ENCODE results near the gene MAPKAP1. TPM values are rescaled to one million over a fixed set of nuclear protein-coding genes. Genes with fewer than 3 reads are reported as not detected.

Gene MAPKAP1
- total RNA-seq, 6 donors from 2014 or later = 60.8 to 84.0 (median 71.5) TPM

DNA sequence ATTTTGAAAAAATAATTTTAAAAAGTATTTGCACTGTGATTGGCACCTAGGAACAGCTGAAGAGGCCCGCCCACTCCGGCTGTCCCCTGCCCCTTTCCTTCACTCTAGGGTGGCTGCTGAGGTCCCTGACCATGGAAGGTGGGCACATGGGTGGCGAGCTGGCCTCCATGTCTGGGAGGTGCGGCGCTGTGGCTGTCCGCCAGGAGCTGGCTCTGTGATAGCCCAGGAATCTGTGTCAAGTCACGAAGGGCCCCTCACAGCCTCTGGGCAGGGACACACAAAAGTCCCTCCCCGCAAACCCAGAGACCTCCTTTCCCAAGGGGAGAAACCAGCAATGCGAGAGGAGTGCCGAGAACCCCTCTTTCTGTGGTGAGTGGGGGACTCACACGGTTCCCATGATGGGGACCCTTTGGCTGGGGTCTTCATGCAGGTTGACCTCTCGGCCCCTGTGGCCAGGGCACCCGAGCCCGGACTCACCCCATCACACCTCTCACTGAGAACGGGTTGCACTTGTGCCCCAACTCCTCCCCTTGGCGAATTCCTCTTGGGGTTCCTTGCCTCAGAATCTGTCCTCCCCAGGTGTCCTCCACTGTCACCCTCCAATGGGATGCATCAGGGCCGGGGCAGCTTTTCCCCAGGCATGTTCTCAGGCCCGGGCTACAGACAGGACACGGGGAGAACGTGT lies 277.4 kb downstream of the MAPKAP1 start:
- 93 to 97% methylated on average over 12 to 19 of the region's 20 CpGs for WGBS, 2 donors
- Histone ChIP-seq H3K4me1 (no peaks in the 10 kb centered on the region), H3K4me3 (no peak overlapping the region), H3K9me3 (no peaks in the 10 kb centered on the region), H3K27ac (no peak overlapping the region), H3K27me3 (no peaks in the 10 kb centered on the region), H3K36me3 (no peaks in the 10 kb centered on the region)
- ATAC-seq (ENCODE audit: low FRiP score in 2 of 2) (no peak), DNase-seq (no peak)
- TF ChIP-seq, protein P1, sequence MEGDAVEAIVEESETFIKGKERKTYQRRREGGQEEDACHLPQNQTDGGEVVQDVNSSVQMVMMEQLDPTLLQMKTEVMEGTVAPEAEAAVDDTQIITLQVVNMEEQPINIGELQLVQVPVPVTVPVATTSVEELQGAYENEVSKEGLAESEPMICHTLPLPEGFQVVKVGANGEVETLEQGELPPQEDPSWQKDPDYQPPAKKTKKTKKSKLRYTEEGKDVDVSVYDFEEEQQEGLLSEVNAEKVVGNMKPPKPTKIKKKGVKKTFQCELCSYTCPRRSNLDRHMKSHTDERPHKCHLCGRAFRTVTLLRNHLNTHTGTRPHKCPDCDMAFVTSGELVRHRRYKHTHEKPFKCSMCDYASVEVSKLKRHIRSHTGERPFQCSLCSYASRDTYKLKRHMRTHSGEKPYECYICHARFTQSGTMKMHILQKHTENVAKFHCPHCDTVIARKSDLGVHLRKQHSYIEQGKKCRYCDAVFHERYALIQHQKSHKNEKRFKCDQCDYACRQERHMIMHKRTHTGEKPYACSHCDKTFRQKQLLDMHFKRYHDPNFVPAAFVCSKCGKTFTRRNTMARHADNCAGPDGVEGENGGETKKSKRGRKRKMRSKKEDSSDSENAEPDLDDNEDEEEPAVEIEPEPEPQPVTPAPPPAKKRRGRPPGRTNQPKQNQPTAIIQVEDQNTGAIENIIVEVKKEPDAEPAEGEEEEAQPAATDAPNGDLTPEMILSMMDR (IDR thresholded peaks at IDR 0.05) = no peak
- TF ChIP-seq POLR2A (IDR thresholded peaks at IDR 0.05) = no peak
- TF ChIP-seq EP300 (IDR thresholded peaks at IDR 0.05) = no peak
- TF ChIP-seq POLR2AphosphoS5 (IDR thresholded peaks at IDR 0.05) = no peak

DNA sequence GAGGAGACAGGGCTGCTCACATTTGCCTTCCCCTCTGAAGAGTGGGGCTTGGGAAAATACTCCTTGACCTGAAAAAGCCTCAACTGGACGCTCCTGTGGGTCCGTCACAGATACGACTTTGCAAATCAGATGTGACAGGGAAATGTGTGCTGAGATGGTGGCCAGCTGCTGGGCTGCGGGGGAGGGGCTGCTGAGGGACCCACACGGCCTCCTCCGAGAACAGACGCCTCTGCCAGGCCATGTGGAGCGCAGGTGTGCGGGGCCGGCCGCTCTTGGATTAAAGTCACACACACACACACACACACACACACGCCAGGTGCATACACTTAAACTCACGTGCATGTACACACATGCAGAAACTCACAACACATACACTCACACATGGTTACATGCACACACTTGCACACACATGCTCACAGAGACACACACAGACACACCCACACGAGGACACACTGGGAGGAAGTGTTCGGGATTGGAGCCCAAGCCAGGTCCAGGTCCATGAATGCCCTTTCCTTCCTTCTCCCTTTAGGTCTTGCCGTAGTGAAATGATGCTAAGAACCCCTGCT lies 278.0 kb downstream of the MAPKAP1 start:
- TF ChIP-seq POLR2AphosphoS5 (IDR thresholded peaks at IDR 0.05) (no peak), POLR2A (IDR thresholded peaks at IDR 0.05) (no peak), EP300 (IDR thresholded peaks at IDR 0.05) (no peak)
- TF ChIP-seq, protein P1 (IDR thresholded peaks at IDR 0.05) = no peak
- Histone ChIP-seq H3K36me3 (no peaks in the 10 kb centered on the region), H3K4me3 (no peak overlapping the region), H3K4me1 (no peaks in the 10 kb centered on the region), H3K27me3 (no peaks in the 10 kb centered on the region), H3K27ac (no peak overlapping the region), H3K9me3 (no peaks in the 10 kb centered on the region)
- no peak for DNase-seq
- WGBS, 2 donors = 74 to 77% methylated on average over 16 of the region's 16 CpGs
- no peak for ATAC-seq (ENCODE audit: low FRiP score in 2 of 2)

DNA sequence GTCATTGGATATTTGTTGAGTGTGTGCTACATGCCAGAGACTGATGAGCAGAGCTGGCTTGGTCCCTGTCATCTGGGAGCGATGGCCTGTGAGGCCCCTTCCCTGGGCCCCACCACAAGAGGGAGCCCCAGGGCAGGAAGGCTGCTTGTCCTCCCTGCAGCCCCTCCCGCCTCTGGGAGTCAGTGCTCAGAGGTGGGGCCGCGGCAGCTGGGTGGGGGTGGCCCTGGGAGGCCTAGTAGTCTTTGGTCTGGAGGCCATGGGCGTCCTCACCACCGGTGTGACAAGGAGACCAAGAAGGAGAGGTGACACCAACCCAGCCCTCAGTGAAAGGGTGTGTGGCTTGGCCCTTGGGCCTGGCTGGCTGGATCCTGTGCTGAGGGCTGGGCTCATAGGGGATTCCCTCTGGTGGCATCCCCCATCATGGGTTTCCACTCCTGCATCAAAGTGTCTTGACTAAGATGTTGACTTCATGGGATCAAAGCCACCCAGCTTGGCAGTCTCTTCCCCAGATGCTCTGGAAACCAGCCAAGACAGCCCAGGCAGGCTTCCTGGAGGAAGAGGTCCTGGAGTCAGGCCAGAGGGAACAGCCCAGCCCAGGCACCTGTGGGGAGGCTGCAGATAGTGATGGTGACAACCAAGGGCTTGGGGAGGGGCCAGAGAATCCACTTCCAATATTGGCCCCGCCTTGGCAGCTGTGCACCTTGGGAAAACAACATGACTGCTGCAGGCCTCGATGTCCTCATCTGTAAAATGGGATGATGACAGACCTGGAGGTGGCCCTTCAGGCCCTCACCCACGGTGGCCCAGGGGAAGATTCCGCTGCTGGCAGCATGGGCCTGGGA lies 278.7 kb downstream of the MAPKAP1 start:
- Histone ChIP-seq H3K27ac (no peak overlapping the region), H3K4me1 (no peaks in the 10 kb centered on the region), H3K9me3 (no peaks in the 10 kb centered on the region), H3K4me3 (no peak overlapping the region), H3K36me3 (no peaks in the 10 kb centered on the region), H3K27me3 (no peaks in the 10 kb centered on the region)
- peak in 1 of 2 donors; percentile 32 for DNase-seq
- TF ChIP-seq, protein P1 (IDR thresholded peaks at IDR 0.05) = peak in 4 of 6 experiments; percentile 36 to 61 (median 52)
- TF ChIP-seq POLR2A (IDR thresholded peaks at IDR 0.05) = no peak
- TF ChIP-seq EP300 (IDR thresholded peaks at IDR 0.05) = no peak
- peak in 1 of 2 donors; percentile 17 for ATAC-seq (ENCODE audit: low FRiP score in 2 of 2)
- 68 to 88% methylated on average over 4 to 10 of the region's 10 CpGs for WGBS, 2 donors

DNA sequence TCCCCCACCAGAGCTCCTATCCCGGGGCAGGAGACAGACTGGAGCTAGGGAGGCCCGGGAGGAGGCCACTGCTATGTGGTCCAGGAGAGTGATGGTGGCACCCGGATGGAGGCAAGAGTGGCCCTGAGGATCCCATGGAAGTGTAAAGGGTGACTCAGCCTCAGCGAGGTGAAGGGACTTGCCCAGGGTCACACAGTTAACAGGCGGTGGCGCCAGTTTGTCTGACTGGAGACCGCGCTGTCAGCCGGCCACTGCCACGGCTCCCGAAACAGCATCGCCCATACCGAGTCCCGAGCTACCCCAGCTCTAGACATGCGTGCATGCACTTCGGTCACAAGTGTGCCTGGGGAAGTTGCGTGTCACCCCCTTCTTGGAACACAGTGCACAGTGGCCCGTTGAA lies 279.5 kb downstream of the MAPKAP1 start:
- no peak for ATAC-seq (ENCODE audit: low FRiP score in 2 of 2)
- Histone ChIP-seq H3K27ac (no peak overlapping the region), H3K36me3 (no peaks in the 10 kb centered on the region), H3K4me3 (no peak overlapping the region), H3K4me1 (no peaks in the 10 kb centered on the region), H3K9me3 (no peaks in the 10 kb centered on the region), H3K27me3 (no peaks in the 10 kb centered on the region)
- TF ChIP-seq POLR2A (IDR thresholded peaks at IDR 0.05) (no peak), POLR2AphosphoS5 (IDR thresholded peaks at IDR 0.05) (no peak), EP300 (IDR thresholded peaks at IDR 0.05) (no peak)
- TF ChIP-seq, protein P1 (IDR thresholded peaks at IDR 0.05) = no peak
- no peak for DNase-seq
- 95 to 96% methylated on average over 5 to 18 of the region's 18 CpGs for WGBS, 2 donors
